SK-N-SH (cell line): Measurements from ENCODE around the gene EHMT2. TPM values are rescaled to one million over a fixed set of nuclear protein-coding genes. Genes with fewer than 3 reads are reported as not detected.

Experiments used
- CTCF ChIA-PET: fragments of 300-600, 350-600 bp; formaldehyde crosslinking; extraction: SDS; loops from one replicate; lab custom pipeline; 2021; lab: Yijun Ruan, JAX
- POLR2A ChIA-PET: fragments of 350-600 bp; sonication (Branson Sonifier 250); formaldehyde crosslinking; extraction: SDS; loops from one replicate; lab custom pipeline; 2020; ENCODE audit warnings: antibody characterized with exemption, inconsistent platforms; lab: Yijun Ruan, JAX
- DNase-seq: peaks from one replicate; pipeline ENCODE4 v3.0.0; 2012
- H2AFZ ChIP-seq: fragments of 200-600 bp; sonication (generic); 2 replicates; pipeline ENCODE4 v1.8.1; 2016; ENCODE audit warnings: antibody characterized with exemption, mild to moderate bottlenecking, low read depth
- H3F3A ChIP-seq: fragments of 200-600 bp; sonication (generic); replicated peaks from 2 replicates; pipeline ENCODE3; 2016; ENCODE audit warnings: antibody characterized with exemption, mild to moderate bottlenecking; ENCODE audit not compliant: insufficient read depth
- H3K27ac ChIP-seq, 2 experiments: fragments of 200-500 bp in 1 of 2; fragments of 200-600 bp in 1 of 2; sonication (Bioruptor generic) in 1 of 2; sonication (generic), shearing (Covaris generic) in 1 of 2; 2 replicates each; pipeline versions ENCODE4 v1.5.1 to v1.6.1; 2014 to 2016; ENCODE audit warnings: low read depth in 2 of 2, inconsistent platforms in 1 of 2, low read length in 1 of 2, mild to moderate bottlenecking in 1 of 2, mixed read lengths in 1 of 2
- H3K27me3 ChIP-seq: fragments of 200-600 bp; sonication (generic), shearing (Covaris generic); 2 replicates; pipeline ENCODE4 v1.6.1; 2016; ENCODE audit warnings: mixed run types; ENCODE audit not compliant: insufficient read depth
- H3K36me3 ChIP-seq, 2 experiments: fragments of 200-500 bp in 1 of 2; fragments of 200-600 bp in 1 of 2; sonication (Bioruptor generic) in 1 of 2; sonication (generic) in 1 of 2; replicated peaks in 1 of 2; 2 replicates each; pipeline versions ENCODE3 to v1.5.1; 2014 to 2016; ENCODE audit warnings: low read length in 1 of 2, mild to moderate bottlenecking in 1 of 2; ENCODE audit not compliant: insufficient read depth in 2 of 2, control insufficient read depth in 1 of 2
- H3K4me1 ChIP-seq, 2 experiments: fragments of 200-500 bp in 1 of 2; fragments of 200-600 bp in 1 of 2; sonication (Bioruptor generic) in 1 of 2; sonication (generic), shearing (Covaris generic) in 1 of 2; 2 replicates each; pipeline versions ENCODE4 v1.5.1 to v1.6.1; 2014 to 2016; ENCODE audit warnings: low read depth in 1 of 2, low read length in 1 of 2, mixed run types in 1 of 2; ENCODE audit not compliant: insufficient read depth in 2 of 2, control insufficient read depth in 1 of 2
- H3K4me2 ChIP-seq: fragments of 200-600 bp; sonication (generic), shearing (Covaris generic); 2 replicates; pipeline ENCODE4 v1.6.1; 2017; ENCODE audit warnings: mixed run types
- H3K4me3 ChIP-seq, 2 experiments: fragments of 200-500 bp in 1 of 2; fragments of 200-600 bp in 1 of 2; sonication (Bioruptor generic) in 1 of 2; sonication (generic), shearing (Covaris generic) in 1 of 2; 2 replicates each; pipeline versions ENCODE4 v1.5.1 to v1.8.1; 2014 to 2016; ENCODE audit warnings: low read depth in 2 of 2, inconsistent platforms in 1 of 2, low read length in 1 of 2, mild to moderate bottlenecking in 1 of 2, mixed read lengths in 1 of 2, moderate library complexity in 1 of 2
- H3K79me2 ChIP-seq: fragments of 200-600 bp; sonication (generic); 2 replicates; pipeline ENCODE4 v1.8.1; 2017; ENCODE audit warnings: mild to moderate bottlenecking; ENCODE audit not compliant: insufficient read depth
- H3K9ac ChIP-seq: fragments of 200-600 bp; sonication (generic); 2 replicates; pipeline ENCODE4 v1.6.1; 2017; ENCODE audit warnings: mixed run types
- H3K9me2 ChIP-seq: fragments of 200-600 bp; sonication (generic); 2 replicates; pipeline ENCODE4 v1.6.1; 2017; ENCODE audit warnings: mixed run types
- H3K9me3 ChIP-seq: fragments of 200-600 bp; sonication (generic); 2 replicates; pipeline ENCODE4 v1.6.1; 2017; ENCODE audit warnings: mixed run types, mild to moderate bottlenecking, moderate library complexity
- H4K20me1 ChIP-seq: fragments of 200-600 bp; sonication (generic); 2 replicates; pipeline ENCODE4 v1.6.1; 2017; ENCODE audit warnings: mild to moderate bottlenecking, mixed run types; ENCODE audit not compliant: insufficient read depth
- CHD2 ChIP-seq: fragments of 150-350 bp; IDR thresholded peaks from 2 replicates; pipeline ENCODE4 v1.6.1; 2018; ENCODE audit warnings: low read length; ENCODE audit not compliant: partially characterized antibody
- ELF1 ChIP-seq: IDR thresholded peaks from 2 replicates; pipeline ENCODE4 v1.4.0; 2012
- FOXM1 ChIP-seq: IDR thresholded peaks from 2 replicates; pipeline ENCODE4 v1.4.0; 2012; ENCODE audit warnings: low read depth, mild to moderate bottlenecking
- JUND ChIP-seq: IDR thresholded peaks from 2 replicates; pipeline ENCODE4 v1.4.0; 2012
- MEF2A ChIP-seq: IDR thresholded peaks from 2 replicates; pipeline ENCODE4 v1.4.0; 2012; ENCODE audit warnings: low read depth, borderline replicate concordance
- POLR2AphosphoS5 ChIP-seq: IDR thresholded peaks from 2 replicates; pipeline ENCODE4 v1.6.1; 2012; ENCODE audit warnings: low read depth, low read length
- RCOR1 ChIP-seq: fragments of 150-350 bp; IDR thresholded peaks from 2 replicates; pipeline ENCODE4 v1.6.1; 2017; ENCODE audit warnings: antibody characterized with exemption, low read length
- TCF12 ChIP-seq: IDR thresholded peaks from 2 replicates; pipeline ENCODE4 v1.4.0; 2012
- YY1 ChIP-seq: IDR thresholded peaks from 2 replicates; pipeline ENCODE4 v1.4.0; 2012; ENCODE audit warnings: low read depth, mild to moderate bottlenecking
- WGBS: methylation state at CpG from one replicate; pipeline ENCODE4 v1.1.6; 2017; ENCODE audit warnings: low lambda C conversion rate; 5-methylcytosine and 5-hydroxymethylcytosine counted together
- polyA plus RNA-seq, 3 experiments: library from polyadenylated mRNA; depleted of rRNA; stranded (reverse); fragments of >200 nt; gene quantifications; 2 replicates each; pipeline ENCODE4 v1.2.3, GENCODE V29; 2012
- TF ChIP-seq, protein P1 (sequence below): IDR thresholded peaks from 2 replicates; pipeline ENCODE4 v1.4.0; 2012; ENCODE audit warnings: low read depth
- TF ChIP-seq, protein P2 (sequence below): IDR thresholded peaks from 2 replicates; pipeline ENCODE4 v1.6.1; 2012; ENCODE audit warnings: mild to moderate bottlenecking, low read depth, low read length, moderate library complexity
- TF ChIP-seq, protein P3 (sequence below): fragments of 200-600 bp; sonication (generic); IDR thresholded peaks from 2 replicates; pipeline ENCODE4 v1.6.1; 2017; ENCODE audit warnings: antibody characterized with exemption, mild to moderate bottlenecking, moderate library complexity

EHMT2 gene
- polyA plus RNA-seq, 1 of the 3 experiments (the other 2 are of a cell fraction) = 72.0 TPM

DNA sequence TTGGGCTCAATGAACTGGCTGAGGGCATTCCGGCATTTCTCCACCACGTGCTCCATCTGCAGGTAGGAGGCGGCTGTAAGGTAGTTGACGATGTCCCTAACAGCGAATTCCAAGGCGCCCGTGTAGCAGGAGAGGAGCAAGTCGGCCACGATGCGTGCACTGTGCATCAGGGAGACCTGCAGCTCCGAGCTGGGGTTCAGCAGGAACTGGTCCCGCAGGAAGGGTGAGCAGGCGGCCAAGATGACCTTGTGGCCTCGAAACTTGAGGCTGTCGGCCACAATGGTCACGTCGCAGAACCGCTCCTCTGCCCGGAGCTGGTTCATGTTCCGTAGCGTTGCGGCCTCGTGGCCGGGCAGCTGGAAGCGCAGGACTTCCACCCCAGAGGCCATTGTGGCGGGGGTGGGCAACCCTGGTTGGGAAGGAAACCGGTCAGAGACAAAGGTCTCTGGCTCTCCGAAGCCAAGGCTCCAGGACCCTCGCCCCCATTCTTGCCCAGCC lies 3.5 kb upstream of the EHMT2 start:
- ChIA-PET POLR2A (interaction anchor here (0.6 kb wide), 1 partner anchor 220 kb away, joined by 3 read pairs; the partner anchor contains the start of gene LY6G5C), CTCF (interaction anchor here (0.8 to 1.8 kb wide), 3 partner anchors 12 to 1223 kb away, joined by 3 to 6 read pairs (median 3); no protein-coding TSS in a partner anchor)
- H3K4me2 ChIP-seq = peak overlapping the region; percentile 77
- H3K9ac ChIP-seq = peak overlapping the region; percentile 62; the same call in 1 of the 2 replicates
- no peaks in the 10 kb centered on the region for H3K9me2 ChIP-seq
- H2AFZ ChIP-seq = no peak overlapping the region
- no peaks in the 10 kb centered on the region for H4K20me1 ChIP-seq
- 71% methylated on average over 22 of the region's 29 CpGs for WGBS
- H3F3A ChIP-seq = peaks cover 13% of the 10 kb centered on the region
- H3K9me3 ChIP-seq = no peaks in the 10 kb centered on the region
- H3K4me3 ChIP-seq = peak overlapping the region; percentile 60 to 67
- peaks cover 20% of the 10 kb centered on the region; the same call in 1 of the 2 replicates for H3K79me2 ChIP-seq
- peaks cover under 1% of the 10 kb centered on the region in 2 experiments for H3K36me3 ChIP-seq
- H3K4me1 ChIP-seq = peaks cover 5 to 40% of the 10 kb centered on the region in 2 experiments
- TF ChIP-seq JUND (no peak), FOXM1 (no peak), RCOR1 (no peak), TCF12 (no peak), MEF2A (0 out of 2 replicates have a peak, but pooled peaks have one; percentile 6), ELF1 (no peak), CHD2 (no peak), YY1 (no peak), POLR2AphosphoS5 (no peak)
- TF ChIP-seq, protein P1, sequence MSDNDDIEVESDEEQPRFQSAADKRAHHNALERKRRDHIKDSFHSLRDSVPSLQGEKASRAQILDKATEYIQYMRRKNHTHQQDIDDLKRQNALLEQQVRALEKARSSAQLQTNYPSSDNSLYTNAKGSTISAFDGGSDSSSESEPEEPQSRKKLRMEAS = 0 out of 2 replicates have a peak, but pooled peaks have one; percentile 5
- TF ChIP-seq, protein P2, sequence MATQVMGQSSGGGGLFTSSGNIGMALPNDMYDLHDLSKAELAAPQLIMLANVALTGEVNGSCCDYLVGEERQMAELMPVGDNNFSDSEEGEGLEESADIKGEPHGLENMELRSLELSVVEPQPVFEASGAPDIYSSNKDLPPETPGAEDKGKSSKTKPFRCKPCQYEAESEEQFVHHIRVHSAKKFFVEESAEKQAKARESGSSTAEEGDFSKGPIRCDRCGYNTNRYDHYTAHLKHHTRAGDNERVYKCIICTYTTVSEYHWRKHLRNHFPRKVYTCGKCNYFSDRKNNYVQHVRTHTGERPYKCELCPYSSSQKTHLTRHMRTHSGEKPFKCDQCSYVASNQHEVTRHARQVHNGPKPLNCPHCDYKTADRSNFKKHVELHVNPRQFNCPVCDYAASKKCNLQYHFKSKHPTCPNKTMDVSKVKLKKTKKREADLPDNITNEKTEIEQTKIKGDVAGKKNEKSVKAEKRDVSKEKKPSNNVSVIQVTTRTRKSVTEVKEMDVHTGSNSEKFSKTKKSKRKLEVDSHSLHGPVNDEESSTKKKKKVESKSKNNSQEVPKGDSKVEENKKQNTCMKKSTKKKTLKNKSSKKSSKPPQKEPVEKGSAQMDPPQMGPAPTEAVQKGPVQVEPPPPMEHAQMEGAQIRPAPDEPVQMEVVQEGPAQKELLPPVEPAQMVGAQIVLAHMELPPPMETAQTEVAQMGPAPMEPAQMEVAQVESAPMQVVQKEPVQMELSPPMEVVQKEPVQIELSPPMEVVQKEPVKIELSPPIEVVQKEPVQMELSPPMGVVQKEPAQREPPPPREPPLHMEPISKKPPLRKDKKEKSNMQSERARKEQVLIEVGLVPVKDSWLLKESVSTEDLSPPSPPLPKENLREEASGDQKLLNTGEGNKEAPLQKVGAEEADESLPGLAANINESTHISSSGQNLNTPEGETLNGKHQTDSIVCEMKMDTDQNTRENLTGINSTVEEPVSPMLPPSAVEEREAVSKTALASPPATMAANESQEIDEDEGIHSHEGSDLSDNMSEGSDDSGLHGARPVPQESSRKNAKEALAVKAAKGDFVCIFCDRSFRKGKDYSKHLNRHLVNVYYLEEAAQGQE = no peak
- TF ChIP-seq, protein P3, sequence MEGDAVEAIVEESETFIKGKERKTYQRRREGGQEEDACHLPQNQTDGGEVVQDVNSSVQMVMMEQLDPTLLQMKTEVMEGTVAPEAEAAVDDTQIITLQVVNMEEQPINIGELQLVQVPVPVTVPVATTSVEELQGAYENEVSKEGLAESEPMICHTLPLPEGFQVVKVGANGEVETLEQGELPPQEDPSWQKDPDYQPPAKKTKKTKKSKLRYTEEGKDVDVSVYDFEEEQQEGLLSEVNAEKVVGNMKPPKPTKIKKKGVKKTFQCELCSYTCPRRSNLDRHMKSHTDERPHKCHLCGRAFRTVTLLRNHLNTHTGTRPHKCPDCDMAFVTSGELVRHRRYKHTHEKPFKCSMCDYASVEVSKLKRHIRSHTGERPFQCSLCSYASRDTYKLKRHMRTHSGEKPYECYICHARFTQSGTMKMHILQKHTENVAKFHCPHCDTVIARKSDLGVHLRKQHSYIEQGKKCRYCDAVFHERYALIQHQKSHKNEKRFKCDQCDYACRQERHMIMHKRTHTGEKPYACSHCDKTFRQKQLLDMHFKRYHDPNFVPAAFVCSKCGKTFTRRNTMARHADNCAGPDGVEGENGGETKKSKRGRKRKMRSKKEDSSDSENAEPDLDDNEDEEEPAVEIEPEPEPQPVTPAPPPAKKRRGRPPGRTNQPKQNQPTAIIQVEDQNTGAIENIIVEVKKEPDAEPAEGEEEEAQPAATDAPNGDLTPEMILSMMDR = no peak
- H3K27me3 ChIP-seq = no peaks in the 10 kb centered on the region
- DNase-seq = no peak
- H3K27ac ChIP-seq = peak overlapping the region; percentile 17 to 92; a peak in 3 of 4 replicates
